ENCODE data around the gene PLXNC1.

GRCh38 chr12:94326234-94326633, 177.9 kb downstream of the PLXNC1 start:
- no peak for TF ChIP-seq GATA2 (IDR thresholded peaks at IDR 0.05; ENCODE audit: low read depth, low read length)
- no peak for TF ChIP-seq GATA3 (IDR thresholded peaks at IDR 0.05; ENCODE audit: low read depth, low read length)
